ENCODE measurements around the gene BTNL9.
"Not testable (repeated sequence)": the region's sequence is repeated elsewhere in the genome, so short reads cannot be mapped to it uniquely, and the experiment has no call there.

Gene BTNL9

GRCh38 chr5:181062631-181063030 lies 22.6 kb downstream of the BTNL9 start:
- no peak for DNase-seq (ENCODE audit: low read depth)

DNA sequence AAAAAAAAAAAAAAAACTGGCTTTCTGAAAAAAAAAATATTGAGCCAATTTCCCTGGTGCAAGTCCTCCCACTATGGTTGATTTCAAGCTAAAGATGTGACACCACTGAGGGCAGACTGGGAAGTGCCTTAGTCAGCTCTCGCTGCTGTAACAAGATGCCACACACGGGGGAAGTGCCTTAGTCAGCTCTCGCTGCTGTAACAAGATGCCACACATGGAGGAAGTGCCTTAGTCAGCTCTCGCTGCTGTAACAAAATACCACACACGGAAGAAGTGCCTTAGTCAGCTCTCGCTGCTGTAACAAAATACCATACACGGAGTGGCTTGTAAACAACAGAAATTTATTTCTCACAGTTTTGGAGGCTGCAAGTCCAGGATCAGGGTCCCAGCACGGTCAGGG lies 23.4 kb downstream of the BTNL9 start:
- DNase-seq (ENCODE audit: low read depth), result no peak

- DNase-seq (ENCODE audit: low read depth), result no peak
Observed at GRCh38 chr5:181064987-181065386, 24.9 kb downstream of the BTNL9 start.

DNA sequence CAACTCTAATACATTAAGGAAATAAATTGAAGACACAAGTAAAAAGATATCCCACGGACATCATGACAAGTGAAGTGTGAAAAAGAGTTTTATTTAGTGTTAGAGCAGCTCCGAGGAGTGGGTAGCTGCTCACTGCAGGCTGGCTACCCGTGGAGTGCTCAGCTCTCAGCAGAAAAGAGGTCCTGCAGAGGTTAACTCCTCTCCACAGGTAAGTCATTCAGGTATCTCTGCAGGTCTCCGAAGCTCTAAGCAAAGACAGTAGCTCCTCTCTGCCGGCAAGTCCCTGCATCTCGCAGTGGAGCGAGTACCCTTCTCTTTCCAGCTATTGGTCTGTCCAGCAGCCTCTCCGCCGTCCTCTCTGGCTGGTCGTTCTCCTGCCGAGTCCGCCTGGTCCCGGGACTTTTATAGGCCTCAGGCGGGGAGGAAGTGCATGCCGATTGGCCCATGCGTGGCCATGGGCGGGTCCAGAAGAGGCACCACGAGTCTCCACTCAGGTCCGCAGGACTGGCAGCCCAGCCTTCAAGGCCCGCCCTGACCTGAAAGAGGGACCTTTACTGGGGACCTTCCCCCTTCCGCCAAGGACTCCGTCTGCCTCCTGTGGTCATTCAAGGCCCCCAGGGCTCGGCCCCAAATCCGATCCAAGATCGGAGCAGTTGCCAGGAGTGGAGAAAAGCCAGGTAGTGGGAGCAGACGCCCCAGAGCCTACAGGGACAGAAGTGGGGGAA lies 29.9 kb downstream of the BTNL9 start:
- no peak for DNase-seq (ENCODE audit: low read depth)

DNA sequence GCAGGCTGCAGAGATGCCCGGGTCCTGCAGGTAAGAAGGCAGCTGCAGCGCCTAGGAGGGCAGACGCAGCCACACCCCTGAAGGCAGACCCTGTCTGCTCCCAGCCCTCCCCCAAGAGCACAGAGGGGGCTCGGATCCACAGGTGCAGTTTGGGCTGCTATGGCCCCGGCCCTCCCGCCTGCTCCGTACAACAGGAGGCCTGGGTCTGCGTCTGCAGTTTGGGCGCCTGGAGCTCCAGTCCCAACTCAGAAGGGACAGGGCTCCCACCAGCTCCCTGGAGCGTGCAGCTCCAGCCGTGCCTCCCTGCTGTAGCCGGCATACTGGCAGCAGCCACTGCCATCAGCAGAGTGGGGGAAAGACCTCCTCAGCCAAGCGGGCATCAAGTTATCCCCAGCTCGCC lies 30.5 kb downstream of the BTNL9 start:
- DNase-seq (ENCODE audit: low read depth), result no peak

DNA sequence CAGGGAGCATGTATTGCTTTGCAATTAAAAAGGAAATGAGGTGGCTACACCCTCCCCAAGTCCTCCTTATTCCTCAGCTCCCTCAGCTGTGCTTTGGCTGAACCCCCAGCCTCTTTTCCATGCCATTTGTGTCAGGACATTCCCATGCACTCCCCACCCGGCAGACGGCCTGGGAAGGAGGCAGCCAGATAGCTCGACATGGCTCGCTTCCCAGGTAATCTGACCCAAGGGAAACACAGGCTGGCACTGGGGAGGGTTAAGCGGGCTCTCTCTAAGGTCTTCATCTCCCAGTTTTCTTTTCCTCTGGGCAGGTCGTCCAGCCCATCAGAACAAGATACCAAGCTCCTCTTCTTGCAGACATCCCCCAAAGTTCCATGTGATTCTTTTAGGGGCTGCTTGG lies 31.2 kb downstream of the BTNL9 start:
- DNase-seq (ENCODE audit: low read depth), result no peak

DNA sequence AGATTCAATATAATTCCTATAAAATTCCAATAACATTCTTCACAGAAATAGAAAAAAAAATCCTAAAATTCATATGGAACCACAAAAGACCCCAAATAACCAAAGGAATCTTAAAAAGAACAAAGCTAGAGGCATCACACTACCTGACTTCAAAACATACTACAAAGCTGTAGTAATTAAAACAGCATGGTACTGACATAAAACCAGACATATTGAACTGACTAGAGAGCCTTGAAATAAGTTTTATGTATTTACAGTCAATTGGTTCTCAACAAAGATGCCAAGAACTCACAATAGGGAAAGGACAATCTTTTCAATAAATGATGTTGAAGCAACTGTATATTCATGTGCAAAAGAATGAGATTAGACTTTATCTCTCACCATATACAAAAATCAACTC lies 36.9 kb downstream of the BTNL9 start:
- DNase-seq (ENCODE audit: low read depth), result no peak

- no peak for DNase-seq (ENCODE audit: low read depth)
Observed at GRCh38 chr5:181081989-181082388, 41.9 kb downstream of the BTNL9 start.

- DNase-seq (ENCODE audit: low read depth), result no peak
Observed at GRCh38 chr5:181084621-181085195, 44.6 kb downstream of the BTNL9 start.

DNA sequence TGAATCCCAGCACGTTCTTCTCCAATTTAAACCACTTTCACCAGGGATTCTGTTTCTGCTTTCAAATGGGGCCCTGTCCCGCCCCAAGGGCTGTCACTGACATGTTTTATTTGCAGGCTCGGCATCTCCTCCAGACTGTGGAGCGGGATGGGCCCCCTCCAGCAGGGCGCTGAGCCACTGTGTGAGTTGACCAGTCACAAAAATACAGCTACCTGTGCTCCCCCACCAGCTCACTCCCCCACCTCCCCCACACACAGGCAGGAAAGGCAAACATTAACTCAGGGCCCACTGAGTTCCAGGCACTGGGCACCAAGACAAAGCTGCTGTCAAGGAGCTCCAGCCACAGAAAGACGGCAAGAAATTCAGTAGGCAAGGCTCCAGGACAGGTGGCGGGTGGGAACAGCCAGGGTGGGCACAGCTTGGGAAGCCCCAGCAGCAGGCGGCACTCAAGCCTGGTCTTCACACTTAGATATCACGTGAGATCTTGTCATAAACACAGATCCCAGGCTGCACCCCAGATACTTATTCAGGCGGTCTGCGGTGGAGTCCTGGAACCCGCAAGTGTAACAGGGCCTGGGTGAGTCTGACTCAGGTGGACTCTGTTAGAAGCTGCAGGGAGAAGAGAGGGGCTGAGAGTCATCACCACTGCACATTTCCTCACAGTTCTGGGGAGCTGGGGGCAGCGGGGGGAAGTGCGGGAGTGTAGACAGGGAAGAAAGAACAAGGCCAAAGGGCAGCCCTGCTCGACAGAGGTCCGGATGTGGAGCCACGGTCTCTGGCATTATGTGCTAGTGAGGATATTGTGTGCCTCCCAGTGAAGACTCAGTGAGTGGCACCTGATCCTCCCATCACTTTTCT lies 46.2 kb downstream of the BTNL9 start:
- DNase-seq (ENCODE audit: low read depth), result no peak

- DNase-seq (ENCODE audit: low read depth), result no peak
Observed at GRCh38 chr5:181086884-181087205, 46.8 kb downstream of the BTNL9 start.

GRCh38 chr5:181087309-181087708 lies 47.2 kb downstream of the BTNL9 start:
- DNase-seq (ENCODE audit: low read depth), result no peak

- DNase-seq (ENCODE audit: low read depth), result no peak
Observed at GRCh38 chr5:181088289-181088688, 48.2 kb downstream of the BTNL9 start.

DNA sequence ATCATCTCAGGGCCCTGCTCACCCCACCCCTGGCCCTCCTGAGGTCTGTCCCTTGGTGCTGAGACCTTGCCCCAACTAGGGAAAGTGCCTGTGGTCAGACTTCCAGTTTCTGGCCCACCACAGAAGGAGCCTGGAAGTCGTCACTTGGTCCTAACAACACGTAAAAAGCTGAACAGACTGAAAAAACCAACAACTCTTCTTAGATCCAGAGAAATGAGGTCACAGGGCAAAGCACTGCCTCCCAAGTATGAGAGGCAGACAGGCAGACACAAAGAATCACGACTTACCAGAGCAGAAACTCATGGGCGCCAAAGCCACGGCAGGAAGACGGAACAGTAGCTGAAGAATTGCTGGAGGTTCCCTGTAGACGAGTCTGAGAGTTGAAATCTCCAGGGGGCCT lies 52.4 kb downstream of the BTNL9 start:
- no peak for DNase-seq (ENCODE audit: low read depth)

GRCh38 chr5:181095162-181095561 lies 55.1 kb downstream of the BTNL9 start:
- not testable (repeated sequence) for DNase-seq (ENCODE audit: low read depth)

DNA sequence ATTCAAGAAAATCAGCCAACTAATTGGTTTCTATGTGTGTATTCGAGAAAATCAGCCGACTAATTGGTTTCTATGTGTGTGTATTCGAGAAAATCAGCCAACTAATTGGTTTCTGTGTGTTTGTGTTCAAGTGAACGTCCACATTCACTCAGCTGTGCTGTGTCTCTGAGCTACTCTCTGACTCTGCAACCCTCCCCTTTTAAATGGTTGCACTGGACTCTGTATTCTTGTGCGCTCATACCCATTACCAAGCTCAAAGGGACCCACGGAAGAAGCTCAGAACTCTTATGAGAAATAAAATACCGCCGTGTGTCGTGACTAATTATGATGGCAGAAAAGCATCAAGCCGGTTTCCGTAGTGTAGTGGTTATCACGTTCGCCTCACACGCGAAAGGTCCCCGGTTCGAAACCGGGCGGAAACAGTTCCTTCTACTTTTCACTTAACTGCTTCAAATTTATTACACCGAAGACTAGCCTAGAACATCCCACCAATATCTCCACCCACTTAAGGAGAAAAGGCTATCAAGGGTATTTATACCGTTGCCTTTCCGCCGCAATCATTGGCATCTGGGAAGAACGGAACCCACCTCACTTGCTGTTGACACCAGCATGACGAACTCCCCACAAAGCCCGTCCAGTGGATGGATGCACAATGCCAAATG lies 56.8 kb downstream of the BTNL9 start:
- DNase-seq (ENCODE audit: low read depth), result not testable (repeated sequence)

GRCh38 chr5:181097383-181097753 lies 57.3 kb downstream of the BTNL9 start:
- DNase-seq (ENCODE audit: low read depth), result not testable (repeated sequence)

- DNase-seq (ENCODE audit: low read depth), result not testable (repeated sequence)
Observed at GRCh38 chr5:181097759-181098491, 57.9 kb downstream of the BTNL9 start.

- DNase-seq (ENCODE audit: low read depth), result no peak
Observed at GRCh38 chr5:181098762-181099601, 58.9 kb downstream of the BTNL9 start.

DNA sequence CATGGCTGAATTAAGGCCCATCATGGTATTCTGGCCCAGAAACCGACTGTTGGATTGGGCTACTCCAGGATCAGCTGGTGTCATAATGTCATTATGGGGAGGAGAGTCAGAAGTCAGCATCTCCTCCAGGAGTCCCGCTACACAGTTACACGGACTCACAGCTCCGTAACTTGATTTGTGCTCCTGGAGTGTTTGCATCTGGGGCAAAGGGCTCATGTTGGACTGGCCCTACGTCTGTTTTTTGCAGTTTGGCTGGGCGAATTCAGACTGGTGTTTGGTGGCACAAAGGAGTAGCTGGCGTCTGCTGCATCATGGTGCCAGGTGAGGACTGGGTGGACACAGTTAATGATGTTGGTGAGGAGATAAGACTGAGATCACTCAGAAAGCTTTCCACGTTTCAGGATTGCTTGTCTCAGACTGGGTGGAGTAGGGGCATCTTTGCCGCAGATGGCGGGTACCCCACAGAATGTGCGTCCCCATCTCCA lies 59.6 kb downstream of the BTNL9 start:
- DNase-seq (ENCODE audit: low read depth), result no peak

Data from activated gamma-delta T cell treated with anti-CD3 and anti-CD28 coated beads, Interleukin-2, amount 50 U/mL, for 16 hours (primary cell).